NK-92 treated with Interleukin-12 subunit alpha and Interleukin-12 subunit beta, amount 100 ng/mL, for 24 hours (cell line): ENCODE results near the gene FSIP1.

Experiments
- DNase-seq: peaks from one replicate; lab custom pipeline; 2025; lab: John Stamatoyannopoulos, UW

The FSIP1 gene

DNA sequence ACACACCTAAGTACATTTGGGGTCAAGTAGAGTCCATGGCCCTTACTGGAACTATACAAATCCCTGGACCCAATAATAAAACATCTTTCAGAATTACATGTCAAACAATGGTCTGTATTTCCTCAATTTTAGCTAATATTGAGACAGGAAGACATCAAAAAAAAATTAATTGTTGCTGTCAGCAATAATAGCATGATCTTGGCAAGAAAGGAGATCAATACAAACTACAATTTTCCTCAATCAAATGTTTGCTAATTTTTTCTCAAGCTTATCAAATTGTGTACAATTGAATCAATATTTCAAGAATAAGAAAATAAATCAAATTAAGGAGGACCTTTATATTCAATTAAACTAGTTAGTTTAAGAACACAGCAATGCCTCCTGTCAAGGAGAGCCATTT lies 62.6 kb downstream of the FSIP1 start:
- DNase-seq, result no peak

DNA sequence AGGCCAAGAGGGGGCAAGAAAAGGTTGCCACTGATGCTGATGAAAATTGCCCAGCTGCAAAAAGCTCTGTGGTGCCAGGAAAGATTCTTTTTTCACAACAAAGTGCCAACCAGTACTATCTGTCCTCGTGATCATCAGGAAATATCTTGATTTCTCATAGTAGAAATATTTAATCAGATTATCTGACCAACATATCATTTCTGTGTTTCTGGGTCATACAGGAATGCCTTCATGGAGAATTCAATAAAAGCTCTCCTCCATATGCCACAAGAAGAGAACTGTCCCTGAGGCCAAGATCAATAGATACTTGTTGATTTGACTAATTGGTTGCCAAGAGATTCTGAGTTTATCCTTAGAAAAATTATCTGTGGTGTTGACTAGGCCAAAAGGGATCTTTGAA lies 63.5 kb downstream of the FSIP1 start:
- no peak for DNase-seq

DNA sequence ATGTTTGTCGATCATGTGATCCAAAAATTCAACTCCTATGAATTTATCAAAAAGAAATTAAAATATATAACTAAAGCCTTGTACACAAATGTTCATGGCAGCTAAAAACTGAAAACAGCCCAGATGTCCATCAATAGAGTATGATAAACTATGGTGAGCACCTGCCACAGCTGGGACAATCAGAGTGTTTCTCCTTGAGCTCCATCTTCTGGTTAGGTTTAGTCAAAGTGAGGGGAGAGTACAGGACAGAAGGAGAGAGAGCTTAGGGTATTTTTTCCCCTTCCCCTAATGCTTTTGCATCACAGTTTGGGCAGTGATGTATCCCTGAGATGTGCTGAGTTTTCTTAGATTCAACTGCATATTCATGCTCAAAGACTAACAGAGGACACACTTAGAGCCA lies 65.5 kb downstream of the FSIP1 start:
- DNase-seq, result no peak

DNA sequence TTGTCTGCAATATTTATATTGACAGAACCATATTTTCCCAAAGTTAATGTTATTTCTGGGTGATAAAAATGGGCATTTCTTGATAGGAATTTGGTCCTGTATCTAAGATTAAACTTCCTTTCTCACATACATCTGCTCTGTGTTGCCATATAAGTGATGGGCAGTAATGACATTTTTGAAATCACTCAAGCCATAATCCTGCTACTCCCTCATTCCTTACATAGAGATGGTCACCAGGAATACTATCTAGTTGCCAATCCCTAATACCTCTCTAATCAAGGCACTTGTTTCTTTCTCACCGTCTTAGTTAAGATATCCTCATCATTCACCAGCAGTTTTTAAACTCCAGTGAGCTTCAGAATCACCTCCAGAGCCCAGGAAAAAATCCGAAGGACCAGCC lies 68.4 kb downstream of the FSIP1 start:
- DNase-seq, result no peak

DNA sequence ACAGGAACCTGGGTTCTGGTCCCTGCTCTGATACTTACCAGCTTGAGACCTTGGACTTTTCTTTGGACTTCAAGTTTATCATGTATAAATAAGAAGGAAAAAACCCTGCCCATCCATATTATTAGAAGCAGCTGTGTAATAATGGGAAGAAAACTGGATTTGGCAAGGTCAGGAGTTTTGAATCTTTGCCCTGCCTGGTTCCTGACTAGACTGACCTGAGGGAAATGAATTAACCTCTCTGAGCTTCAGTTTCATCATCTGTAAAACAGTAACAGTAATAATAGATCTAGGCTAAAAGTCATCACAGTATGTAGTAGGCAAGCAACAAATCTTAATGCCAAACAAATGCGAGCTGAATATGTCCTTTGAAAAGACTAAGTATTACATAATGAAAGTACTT lies 68.8 kb downstream of the FSIP1 start:
- no peak for DNase-seq

DNA sequence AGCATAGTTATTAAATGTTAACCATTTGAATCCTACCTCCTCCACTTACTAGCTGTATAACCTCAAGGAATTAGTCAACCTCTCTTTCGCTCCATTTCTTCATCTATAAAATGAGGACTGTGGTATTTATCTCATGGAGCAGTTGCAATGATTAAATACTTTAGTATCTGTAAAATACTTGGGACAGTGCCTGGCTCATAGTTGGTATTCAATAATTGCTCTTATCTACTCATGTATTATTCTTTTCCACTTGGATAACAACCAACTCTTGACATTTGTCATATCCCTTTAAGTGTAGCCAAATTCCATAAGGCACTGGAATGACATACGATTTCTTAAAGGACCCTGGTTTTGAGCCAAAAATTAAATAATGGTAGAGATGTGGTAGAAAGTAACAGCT lies 72.0 kb downstream of the FSIP1 start:
- no peak for DNase-seq

DNA sequence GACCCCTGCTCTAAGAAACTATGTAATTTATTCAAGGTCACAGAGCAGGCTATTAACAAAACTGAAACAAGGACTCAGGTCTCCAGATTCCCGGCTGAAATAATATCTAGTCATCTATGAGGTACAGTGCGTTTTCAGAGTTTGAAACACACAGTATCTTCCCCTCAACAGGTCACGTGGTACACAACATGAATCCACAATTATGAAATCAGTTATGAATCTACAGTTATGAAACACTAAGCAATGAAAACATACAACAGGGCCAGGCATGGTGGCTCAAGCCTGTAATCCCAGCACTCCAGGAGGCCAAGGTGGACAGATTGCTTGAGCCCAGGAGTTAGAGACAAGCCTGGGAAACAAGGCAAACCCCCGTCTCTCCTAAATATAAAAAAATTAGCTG lies 72.7 kb downstream of the FSIP1 start:
- DNase-seq, result no peak

DNA sequence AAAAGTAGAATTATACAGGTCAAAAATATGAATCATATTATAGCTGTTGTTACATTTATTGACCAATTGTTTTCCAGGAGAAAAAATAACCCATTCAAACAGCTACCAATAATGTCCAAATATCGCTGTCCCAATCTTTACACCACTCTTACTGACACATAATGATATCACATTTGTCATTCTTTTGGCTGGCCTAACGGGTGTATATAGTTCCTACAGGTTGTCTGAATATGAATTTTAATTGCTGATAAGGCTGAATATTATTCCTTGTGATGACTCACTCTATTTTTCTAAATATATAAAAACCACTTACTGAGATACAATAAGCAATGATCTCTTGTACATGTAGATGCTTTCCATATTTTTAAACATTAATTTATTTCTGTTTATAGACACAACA lies 76.4 kb downstream of the FSIP1 start:
- no peak for DNase-seq

DNA sequence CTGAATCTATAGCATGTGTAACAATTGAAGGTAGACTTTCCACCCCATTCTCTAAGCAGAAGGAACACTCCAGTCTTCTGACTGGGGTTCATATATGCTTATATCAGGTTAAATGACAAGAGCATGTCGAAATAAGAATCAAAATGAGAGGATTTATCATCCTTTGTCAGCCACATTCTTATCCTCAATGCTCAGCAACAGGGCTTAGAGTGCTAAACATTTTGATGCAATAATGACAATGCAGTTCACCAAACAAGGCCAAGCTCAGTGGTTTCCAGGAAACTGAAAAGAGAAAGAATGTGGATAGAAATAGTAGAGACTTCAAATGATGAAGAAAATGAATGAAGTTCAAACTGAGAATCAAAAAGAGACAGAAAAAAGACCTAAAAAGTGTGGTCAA lies 78.0 kb downstream of the FSIP1 start:
- DNase-seq, result no peak

DNA sequence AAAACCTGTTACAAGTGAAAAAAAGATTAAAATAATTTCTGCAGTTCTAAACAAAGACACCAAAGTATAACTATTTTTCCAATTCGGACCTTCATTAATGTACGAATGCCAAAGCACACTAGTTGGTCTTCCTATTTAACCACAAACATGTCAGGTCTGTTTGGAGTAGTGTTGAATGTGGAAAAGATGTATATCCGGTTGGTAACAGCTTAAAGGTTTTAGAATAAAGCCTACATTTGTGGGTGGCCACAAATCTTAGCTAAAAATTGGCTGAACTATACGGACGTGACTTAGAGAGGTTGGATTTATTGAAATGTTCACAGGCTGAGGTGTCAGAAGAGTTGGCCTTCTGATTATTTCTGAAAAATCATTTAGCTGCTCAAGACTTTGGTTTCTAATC lies 78.4 kb downstream of the FSIP1 start:
- DNase-seq, result no peak

DNA sequence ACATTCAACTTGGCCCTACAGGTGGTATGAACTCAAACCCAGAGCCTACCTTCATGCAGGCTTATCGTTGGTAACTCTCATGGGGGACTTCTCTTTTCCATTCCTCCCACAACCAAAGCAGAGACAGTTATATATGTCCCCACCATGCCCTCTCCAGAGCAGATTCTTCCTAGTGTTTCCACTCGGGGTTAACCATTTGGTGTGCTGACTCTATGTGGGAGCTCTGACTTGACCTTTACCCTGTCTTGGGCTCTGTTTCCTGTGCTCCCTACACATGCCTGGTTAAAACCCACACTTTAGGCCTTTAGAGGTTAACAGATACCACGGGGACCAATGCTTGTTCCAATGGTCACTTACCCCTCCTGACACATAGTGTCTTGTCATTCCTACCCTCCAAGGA lies 80.7 kb downstream of the FSIP1 start:
- DNase-seq, result no peak

DNA sequence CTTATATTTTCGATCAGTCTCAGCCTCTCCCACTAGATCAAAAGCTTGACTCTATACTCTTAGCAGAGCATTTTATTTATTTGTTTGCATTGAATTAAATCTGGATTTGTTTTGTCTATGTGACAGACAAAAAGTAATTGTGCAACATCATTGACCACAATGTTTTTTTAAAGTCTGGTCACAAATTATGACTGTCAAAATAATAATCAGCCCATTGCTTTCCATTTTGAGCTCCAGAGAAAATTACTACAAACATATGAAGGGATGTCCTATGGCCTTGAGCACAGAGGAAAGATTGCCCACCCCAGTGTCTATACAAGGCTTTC lies 82.3 kb downstream of the FSIP1 start:
- no peak for DNase-seq

DNA sequence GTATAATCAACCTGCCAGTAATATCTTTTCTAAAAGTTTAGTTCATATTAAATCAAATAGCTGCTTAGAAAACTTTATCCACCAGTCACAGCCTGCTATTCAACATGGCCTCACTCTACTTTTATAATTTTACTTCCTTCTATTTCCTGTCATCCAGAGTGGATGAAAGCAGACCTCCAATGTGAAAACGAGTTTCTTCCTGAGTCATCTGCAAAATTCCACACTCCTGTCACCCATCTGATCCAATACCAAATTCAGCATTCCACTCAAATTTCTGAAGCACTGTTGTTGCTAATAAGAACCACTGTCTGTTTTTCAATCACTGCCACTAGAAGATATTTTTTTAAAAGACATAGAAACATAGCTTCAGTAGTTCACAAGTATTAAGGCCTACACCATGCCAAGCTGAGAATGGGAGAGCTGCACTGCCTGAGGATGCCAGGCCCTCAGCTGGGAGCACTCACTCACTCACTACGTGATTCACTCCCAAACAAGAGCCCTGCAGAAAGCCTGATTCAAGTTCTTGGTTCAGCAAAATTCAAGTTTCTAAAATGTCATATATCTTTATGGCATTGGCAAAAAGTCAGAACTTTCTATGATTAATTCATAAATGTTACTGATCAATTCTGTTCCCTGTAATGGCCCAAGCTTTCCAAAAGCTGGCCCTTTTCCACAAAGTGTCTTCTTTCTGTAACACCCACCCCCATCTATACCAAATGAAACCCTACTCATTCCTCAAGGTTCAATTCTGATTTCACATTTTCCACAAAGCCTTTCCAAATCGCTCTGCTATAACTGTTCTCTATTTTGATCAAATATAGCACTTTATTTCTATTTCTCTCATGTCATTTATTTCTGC lies 82.9 kb downstream of the FSIP1 start:
- no peak for DNase-seq

DNA sequence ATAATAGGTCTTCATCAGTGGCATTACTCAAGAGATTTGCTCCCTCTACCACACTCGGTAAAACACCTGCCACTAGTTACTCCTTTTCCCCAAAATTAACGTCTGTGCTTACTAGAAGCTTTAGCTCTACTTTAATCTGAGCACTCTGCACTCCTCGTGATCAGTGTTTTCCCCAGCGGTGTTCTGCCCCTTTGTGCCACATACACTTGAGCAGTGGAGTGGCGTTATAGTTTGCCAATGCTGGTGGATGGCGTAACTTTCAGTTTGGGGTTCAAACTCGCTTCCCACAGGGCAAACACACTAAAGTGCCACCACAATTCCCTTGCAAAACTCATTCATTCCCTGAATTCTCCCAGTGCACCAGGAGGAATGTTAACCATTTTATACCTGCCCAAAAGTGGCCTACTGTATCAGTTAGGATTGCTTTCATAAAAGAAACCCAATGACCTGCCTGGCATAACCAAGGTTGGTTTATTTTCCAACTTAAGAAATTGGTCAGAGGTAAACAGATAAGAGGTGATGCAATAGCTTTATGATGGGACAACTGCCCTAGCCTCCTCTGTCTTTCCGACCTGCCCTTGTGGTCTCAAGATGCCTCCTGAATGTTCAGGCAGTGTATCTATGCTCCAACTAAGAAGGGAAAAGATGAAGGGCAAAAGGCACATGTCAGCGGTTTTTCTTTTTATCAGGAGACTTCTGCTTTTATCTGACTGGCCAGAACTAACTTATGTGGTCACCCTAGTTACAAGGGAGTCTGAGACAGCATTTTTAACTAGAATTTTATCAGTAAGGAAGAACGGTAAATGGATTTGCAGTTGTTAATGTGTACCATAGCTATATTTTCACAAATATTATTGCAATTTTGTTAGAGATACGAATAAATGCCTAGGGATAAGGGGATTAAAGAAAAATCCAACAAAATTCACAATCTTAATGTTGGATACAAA lies 83.9 kb downstream of the FSIP1 start:
- no peak for DNase-seq

DNA sequence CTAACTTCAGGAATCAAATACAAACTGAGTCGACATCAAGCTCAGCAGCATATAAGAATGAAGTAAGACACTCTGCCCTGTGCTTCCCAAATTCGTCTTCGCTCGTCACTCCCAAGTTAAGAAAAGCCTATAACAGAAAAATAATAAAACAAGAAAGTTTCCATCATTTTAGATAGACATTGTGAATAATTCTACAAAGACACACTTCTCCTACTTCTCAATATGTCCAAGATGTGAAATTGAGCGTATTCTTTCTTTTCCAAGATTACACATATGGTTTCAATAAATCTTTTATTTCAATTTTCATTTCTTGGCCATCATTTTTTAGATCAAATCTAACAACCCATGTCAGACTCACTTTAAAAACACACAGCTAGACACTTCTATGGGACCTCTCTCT lies 85.1 kb downstream of the FSIP1 start:
- no peak for DNase-seq

DNA sequence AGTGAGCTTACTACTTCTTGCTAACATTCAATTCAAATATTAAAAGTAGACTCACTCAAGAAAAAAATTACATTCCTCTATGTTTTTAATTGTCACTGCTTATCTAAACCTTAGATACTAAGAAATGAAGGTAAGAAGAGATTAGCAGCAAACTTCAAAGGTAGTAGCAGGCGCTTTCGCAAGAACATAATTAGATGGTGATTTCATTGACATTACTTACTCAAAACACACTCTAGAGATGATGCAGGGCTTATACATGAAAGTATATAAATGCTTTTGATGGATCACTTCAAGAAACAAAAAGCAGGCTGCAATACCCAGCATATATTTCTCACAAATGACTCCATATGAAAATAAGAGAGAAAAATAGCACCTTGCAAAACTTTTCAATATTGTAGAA lies 86.8 kb downstream of the FSIP1 start:
- no peak for DNase-seq

DNA sequence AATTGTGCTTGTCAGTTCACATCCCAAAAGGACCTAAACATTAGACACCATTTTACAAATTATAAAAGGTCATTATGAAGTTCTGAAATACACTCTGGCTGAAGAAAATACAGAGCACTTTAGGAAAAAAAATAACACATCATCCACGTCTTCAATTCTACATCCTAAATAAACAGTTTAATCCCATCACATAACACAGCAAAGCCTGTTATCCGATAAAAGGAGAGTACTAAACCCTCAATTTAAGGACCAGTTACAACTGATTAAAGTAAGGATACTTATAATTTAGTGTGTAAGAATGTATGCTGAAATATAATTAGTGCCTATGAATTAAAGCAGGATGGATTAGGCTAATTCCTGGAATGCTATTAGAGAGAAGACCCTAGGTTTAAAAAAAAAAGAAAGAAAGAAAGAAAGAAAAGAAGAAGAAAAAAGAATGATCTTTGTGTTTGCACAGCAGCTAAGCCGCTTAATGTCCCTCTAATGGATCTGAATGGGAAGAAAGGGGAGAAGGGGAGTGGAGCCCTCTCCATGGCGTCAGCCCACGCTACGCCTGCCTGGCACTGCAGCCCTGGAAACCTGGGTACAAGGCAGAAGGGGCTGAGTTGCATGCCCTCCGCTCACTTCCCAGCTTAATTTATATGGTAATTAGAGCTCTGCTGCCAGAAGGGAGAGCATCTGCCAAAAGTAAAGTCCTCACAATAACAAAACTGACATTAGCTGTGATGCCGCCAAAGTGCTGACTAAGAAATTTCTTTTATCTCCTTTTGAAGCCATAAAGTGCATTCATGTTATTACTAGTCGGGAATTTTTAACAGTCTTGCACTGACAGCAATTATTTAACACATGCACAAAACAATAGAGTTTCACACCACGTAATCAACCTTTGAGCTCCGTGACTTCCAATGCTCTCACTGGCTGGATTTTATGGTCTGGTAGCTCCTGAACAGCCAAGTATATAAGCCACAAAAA lies 90.0 kb downstream of the FSIP1 start:
- DNase-seq, result no peak

DNA sequence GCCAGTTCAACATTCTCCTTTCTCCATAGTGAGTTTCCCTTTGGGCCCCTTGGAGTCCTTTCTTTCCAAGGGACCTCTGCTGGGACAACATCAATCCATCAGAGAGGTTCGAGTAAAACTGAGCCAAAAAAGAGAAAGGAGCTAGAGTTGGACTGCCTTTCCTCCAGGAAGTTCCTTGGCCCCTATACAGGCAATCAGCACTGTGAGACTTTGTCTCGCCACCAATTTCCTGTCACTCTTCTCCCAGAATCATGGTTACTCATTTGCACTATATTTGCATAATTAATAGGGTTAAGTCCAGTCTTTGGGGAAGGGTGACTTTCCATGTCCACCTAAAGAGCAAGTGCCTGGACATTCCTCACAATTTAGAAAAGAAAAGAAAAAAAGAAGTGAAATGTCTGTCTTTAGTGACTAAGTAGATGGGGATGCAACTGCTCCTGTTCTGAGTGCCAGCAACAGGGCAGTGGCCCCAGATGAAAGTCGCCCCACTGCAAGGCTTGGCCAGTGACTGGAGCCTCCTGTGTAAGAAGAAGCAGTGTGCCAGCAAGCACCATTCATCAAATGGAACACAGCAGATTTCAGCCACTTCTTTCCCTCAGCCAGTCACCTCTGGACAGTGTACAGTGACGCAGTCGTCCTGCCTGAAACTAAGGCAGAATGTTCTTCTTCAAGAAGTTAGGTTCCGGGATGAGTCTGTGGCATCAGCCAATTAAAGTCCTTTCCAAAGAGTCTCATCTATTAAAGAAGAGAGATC lies 91.6 kb downstream of the FSIP1 start:
- DNase-seq, result no peak

DNA sequence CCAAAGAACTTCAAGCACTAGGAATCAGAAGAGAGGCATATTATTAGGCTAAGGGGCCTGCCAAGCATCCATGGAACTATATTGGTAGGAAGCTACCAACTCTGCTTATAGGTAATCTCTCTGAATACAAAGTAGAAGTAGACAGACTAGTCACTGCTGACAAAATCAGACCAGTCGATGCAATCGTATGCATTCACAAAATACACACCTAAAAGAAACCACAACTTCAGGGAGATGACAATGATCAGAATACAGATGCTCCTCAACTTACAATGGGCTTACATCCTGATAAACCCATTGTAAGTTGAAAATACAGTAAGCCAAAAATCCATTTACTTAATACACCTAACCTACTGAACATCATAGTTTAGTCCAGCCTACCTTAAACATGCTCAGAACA lies 94.7 kb downstream of the FSIP1 start:
- DNase-seq, result no peak

DNA sequence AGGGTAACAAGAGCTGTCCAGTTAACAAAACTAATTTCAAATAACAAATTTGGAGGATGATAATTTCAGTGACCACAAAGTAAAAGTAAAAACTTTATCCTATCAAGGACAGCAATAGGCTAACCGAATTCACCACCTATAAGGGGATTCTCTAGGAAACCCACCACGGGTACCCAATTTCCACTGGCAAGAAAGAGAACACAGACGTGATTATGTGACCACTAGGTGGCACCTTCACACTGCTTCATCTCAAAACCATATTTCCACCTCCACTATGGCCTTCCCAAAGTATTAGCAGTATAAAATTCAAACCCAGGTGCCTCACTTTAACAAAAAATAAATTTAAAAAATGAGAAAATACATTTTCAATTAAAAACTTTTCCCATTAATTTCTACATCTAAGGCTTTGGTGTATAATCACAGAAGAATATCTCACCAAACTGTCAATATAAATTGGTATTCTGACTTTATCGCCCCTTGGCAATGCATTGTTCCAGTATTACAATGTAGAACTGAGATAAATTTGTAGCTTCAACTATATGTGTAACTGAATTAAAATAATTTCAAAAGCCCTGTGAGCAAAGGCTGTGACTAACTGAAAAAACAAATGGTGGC lies 96.5 kb downstream of the FSIP1 start:
- DNase-seq, result no peak

DNA sequence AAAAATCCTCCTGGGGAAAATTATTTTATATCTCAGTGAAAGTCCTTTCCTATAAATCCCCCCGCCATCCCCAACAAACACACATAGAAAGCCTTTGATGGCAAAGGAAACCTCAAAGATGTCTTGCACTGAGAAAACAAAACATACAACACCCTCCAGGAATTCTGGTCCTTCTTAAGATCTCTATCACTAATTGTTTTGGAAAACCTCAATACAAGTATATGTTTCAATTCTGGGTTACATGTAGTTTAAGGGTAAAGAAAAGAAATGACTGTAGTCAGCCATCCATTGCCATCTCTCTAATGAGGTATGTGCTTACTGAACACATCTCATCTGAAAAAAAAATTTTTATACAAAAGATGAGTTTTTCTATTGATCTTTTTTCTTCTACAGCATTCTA lies 97.3 kb downstream of the FSIP1 start:
- DNase-seq, result no peak
